Stimulated activated CD4-positive, alpha-beta T cell treated with anti-CD3 and anti-CD28 coated beads, TNF-alpha, amount 100 ng/mL, for 48 hours (primary cell): ENCODE results near the gene RAD51B.

ENCODE experiments used
- DNase-seq, 3 donors: peaks; one replicate each; pipeline ENCODE4 v3.0.0-alpha.2; 2020; ENCODE audit warnings: low read depth in 3 of 3

RAD51B gene

DNA sequence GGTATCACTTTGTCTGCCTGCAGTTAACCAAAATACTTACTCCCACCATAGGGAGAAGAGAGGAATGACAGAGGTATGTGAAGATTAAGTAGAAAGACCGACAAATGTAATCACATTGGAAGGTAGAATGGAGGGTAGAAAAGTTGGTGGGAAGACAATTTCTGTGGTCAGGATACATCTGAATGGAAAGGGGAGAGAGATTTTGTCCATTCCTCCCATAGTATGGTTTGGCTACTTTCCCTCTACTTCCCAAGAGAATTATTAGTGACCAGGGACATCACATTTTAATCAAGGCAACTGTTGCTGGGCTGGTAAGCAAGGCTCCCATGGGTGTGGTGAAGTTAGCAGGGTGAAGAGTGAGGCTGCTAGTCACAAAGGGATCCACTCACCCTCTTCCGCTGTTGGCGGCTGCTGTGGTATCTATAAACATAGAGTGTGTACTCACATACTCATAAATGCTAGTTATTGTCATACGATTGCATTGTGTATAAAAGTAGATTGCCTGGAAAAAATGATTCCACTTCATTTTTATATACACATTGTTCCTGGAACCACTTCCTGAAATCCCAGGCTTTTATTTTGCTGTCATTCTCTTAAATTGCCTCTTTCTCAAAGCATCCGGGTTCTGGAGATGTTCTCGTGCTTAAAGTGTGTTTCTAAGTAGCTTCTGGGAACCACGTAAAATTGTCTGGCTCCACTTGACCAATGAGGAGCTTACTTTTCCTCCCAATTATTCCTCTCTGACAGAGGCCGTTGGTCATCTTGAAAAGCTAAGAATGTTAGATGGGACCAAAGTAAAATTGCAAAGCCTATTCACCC, 560.1 kb downstream of the RAD51B start:
- DNase-seq, result no peak

DNA sequence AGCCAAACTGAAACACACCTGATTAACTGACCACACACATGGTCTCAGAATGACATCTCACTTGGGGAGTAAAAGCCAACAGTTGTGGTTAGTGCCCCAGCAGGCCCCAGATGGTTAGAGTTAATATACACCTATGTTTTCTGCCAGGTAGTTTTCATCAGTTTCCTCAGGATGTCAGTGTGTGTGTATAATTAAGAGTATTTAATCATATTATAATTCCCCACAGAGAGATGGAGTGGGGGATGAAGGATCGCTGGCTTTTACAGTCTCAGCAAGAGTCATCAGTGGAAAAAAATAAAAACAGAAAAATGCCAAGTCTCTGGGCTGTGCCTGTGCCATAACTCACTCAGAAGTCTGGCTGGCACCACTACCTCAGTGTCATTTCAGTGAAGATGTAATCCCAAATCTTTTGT, 560.8 kb downstream of the RAD51B start:
- DNase-seq, result no peak

GRCh38 chr14:68384335-68384734, 564.8 kb downstream of the RAD51B start:
- DNase-seq, result no peak

DNA sequence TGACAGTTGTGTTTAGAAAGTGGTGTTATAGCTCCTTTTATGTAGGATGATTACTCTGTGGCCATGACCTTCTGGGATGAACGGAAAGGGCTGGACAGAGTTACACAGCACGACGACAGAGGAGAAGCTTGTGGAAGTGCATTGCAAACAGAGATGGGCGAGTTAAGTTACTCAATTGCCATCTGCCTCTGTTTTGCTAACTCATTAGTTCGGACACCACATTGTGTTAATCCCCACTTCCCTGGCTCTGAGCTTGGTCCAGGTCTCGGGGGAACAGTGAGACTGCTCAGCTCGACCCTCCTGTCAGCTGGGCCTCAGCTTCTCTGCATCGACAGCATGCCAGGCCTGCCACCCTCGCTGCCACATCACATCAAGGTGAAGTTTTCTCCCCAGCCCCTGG, 565.3 kb downstream of the RAD51B start:
- no peak for DNase-seq

DNA sequence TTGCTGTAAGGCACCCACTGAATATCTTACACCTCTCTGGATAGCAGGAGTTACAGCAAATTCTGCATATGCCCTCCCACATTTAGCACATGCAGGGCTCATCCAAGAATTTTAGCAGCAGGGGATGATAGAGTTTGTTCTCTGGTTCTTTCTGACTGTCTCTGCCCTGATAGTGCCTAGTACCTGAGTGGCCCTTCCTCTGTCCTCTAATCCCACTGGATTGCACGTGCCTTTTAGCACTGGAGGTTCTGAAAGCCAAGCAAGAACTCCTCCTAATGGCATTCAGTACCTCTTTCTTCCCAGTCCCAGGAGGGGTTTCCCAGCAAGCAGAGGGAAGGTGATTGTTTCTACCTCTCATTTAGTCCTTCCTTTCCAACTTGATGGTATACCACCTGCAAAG, 566.9 kb downstream of the RAD51B start:
- no peak for DNase-seq

- DNase-seq, result no peak
Measured at GRCh38 chr14:68386950-68387779, 567.6 kb downstream of the RAD51B start.

- DNase-seq, result no peak
Measured at GRCh38 chr14:68389943-68390342, 570.4 kb downstream of the RAD51B start.

GRCh38 chr14:68390741-68391140, 571.2 kb downstream of the RAD51B start:
- DNase-seq, result no peak

DNA sequence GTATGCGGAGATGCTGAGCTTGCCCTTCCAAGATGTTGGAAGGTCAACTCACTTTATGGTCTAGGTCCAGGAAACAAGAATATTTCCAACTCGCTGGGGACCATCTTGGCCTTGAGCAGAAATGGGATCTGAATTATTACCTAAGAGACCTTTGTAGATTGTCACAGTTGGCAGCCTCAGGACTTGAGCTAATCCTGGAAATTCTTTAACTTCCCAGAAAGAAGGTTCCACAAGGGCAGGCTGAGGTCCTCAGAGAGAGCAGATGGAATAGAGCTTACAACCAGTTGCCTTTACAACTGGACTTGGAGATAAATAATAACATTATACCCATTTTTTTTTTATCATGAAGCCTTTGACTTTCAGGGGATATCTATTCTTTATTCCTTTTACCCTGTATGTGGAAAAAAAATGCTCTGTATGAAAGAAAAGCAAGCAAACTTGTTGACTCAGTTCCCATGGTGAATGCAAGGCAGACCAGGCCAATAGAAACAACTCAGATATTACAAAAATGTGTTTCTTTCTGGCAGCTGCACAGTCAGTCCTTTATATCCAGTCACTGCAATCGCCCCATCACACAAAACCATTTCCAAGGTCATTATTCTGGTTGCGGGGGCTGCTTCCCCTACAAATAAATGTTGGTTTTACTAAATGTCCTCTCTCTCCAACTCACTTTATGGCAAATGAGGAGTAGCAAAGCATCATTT, 571.9 kb downstream of the RAD51B start:
- DNase-seq, result no peak

- DNase-seq, result no peak
Measured at GRCh38 chr14:68392393-68393141, 573.0 kb downstream of the RAD51B start.

DNA sequence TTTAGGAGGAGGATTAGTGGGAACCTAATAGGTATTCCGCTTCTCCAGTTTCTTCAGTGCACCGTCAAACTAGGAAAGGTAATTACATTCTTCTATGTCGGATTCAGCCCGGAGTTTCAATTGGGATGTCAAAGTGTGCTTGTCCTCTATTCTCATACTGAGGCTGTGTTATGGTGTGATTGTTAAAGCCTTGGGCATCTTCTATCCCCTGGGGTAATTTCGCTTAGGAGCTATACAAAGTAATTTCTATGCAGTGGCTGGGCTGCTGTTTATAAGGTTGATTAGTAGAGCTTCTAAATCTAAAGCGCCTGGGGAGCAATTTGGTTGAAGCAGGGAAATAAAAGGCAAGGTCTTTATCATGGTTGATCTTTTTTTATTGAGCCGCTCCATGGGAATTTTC, 573.7 kb downstream of the RAD51B start:
- DNase-seq, result no peak

GRCh38 chr14:68394118-68394763, 574.7 kb downstream of the RAD51B start:
- DNase-seq, result no peak

- DNase-seq, result no peak
Measured at GRCh38 chr14:68394764-68395143, 575.2 kb downstream of the RAD51B start.

DNA sequence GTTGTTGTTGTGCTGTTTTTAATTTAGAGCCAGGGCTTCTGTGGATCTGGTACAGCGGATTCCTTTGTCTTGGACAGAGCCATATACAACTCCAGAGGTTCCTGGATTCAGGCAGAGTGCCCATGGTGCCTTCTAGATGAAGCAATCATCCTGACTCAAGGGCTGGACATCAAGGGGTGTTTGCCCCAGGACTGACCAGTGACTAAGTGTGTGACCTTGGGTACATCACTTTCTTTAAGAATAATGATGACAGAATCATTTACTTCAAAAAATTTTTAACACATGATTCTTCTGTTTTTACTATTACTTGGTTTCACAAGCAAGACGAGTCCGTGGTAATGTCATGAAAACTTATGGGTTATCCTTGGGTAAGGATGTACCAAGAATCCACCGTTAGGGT, 576.0 kb downstream of the RAD51B start:
- no peak for DNase-seq

DNA sequence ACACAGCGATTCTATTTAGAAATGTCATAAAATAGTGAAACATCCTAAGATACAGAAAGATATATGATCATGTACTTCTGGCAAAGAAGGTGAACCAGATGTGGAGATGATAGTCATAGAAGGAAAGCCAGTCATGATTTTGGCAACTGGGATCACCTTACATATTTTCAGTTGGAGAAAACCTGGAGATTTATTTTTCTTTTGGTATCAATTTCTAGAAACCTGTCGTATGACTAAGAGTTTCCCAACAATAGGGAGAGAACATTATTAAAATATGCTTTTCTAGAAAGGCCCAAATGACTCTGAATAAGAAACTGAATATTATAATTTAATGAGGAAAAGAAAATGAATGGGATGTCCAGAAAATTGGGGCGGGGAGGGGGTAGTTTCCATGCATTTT, 576.9 kb downstream of the RAD51B start:
- no peak for DNase-seq

GRCh38 chr14:68397371-68397811, 577.8 kb downstream of the RAD51B start:
- DNase-seq, result no peak

DNA sequence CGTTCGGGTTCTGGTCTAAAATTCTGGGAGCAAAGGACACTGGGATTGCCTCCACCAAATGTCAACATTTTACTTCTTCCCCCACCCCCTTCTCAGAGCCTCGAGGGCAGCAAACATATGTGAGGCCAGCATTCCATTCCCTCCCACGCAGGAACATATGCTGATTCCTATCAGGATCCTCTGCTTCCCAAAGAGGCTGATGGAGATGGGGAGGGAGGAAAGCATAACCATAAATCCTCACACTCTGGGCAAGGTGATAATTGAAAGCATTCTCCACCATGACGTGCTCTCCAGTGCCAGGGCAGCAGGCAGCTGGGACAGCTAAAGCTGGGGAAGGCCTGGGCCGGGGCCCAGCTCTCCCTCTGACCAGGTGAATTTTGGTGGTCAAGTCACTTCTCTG, 578.2 kb downstream of the RAD51B start:
- DNase-seq, result no peak

DNA sequence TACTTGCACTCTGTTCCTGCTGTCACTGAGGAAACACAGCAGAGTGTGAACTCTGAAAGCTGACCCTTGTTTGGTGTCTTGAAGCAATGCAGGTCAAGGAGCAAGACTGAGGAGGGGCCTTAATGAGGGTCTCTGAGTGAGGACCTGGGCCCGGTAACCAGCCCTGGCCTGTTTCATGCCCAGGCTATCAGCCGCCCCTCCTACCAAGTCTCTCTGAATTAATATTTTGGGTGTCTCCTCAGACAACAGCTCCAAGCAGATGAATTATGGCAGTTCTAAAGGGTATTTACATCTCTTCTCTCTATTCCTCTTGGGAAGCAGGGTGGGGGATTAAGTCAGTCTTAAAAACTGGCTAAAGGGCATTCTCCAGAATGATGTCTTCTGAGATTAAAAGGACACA, 578.8 kb downstream of the RAD51B start:
- DNase-seq, result no peak

GRCh38 chr14:68399971-68400370, 580.4 kb downstream of the RAD51B start:
- DNase-seq, result no peak

GRCh38 chr14:68401317-68401716, 581.7 kb downstream of the RAD51B start:
- DNase-seq, result no peak

- no peak for DNase-seq
Measured at GRCh38 chr14:68401855-68402254, 582.3 kb downstream of the RAD51B start.
